Measurements from ENCODE around the gene LPCAT2.
"Not testable (repeated sequence)": the region's sequence is repeated elsewhere in the genome, so short reads cannot be mapped to it uniquely, and the experiment has no call there.

LPCAT2 gene

DNA sequence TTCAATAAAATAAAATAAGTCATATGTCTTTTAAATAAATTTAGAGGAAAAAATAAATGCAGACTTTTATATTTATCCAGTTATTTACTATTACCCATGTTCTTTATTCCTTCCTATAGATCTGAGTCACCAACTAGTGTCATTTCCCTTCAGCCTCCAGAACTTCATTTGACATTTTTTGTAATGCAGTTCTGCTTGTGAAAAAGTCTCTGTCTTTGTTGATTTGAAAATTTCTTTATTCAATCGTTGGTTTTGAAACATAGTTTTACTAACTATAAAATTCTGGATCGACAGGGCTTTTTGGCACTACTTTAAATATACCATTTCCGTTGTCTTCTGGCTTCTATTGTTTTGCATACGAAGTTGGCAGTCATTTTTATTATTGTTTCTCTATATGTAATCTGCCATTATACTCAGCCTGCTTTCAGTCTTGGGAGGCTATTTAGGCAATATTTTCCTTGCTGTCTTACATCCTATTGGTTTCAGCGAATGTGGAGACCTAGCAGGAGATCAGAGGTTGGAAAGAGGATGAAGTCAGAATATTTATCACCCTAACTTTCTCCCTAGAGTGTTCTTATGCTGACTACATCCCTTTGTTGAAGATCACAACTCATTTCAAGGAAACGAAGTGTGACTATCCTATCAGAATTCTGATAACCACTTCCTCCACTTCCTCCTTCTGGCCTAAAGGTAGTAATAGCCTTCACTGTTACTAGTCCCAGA is 104.9 kb downstream of the LPCAT2 start:
- no peak for DNase-seq (ENCODE audit: low spot score)

DNA sequence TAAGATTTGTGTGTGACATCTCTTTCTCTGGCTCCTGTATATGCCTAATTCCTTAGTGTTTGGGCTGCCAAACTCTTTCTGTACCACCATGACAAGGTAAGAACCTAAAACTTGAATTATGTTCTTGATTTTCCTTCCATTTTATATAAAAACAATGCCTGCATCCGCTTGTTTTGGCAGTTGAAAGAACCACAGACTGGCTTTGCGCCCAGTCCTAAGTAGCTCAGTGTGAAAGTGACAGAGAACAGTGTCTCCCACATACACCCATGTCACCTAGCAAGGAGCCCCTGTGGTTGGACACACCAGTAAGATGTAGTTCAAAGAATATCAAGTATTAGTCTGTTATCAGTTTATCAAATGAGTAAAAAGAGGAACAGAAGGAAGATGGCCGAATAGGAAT is 106.2 kb downstream of the LPCAT2 start:
- no peak for DNase-seq (ENCODE audit: low spot score)

DNA sequence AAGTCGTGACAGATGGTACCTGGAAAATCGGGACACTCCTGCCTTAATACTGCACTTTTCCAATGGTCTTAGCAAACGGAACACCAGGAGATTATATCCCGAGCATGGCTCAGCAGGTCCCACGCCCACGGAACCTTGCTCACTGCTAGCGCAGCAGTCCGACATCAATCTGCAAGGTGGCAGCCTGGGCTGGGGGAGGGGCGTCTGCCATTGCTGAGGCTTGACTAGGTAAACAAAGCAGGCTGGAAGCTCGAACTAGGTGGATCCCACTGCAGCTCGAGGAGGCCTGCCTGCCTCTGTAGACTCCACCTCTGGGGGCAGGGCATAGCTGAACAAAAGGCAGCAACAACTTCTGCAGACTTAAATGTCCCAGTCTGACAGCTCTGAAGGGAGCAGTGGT is 106.8 kb downstream of the LPCAT2 start:
- DNase-seq (ENCODE audit: low spot score): not testable (repeated sequence)

DNA sequence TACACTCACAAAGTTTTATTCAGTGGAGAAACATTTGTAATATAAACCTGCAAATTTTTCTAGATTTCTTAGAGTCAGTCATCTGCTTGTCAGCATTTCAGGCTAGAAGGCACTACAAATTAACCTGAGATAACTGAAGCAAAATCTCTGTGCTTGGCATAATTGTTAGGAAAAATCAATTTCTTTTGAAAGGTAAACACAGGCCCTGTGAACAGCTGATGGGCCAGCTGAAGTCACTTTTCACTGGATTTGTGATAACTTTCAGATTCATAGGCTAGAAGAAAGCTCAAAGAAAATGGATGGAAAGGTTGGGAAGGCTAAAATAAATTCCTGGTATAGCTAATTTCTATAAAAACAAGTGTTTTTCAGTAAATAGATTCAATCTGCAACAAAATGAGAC is 112.9 kb downstream of the LPCAT2 start:
- no peak for DNase-seq (ENCODE audit: low spot score)

DNA sequence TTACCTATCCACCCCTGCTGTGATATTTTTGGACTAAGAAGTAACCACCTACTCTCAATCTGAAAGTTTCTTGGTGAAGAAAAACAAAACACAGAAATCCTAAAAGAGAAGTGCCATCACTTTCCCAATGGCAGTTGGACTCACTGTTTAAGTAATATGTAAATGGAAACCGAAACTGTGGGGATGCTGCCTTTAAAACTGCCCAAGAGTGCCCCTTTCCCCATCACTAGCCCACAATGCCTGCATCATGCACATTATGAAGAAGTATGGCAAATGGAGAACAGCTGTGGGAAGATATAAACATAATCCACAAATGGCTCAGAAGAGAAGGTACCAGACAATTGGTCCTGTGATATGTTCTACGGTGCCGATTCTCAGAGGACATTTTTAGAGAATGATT is 113.4 kb downstream of the LPCAT2 start:
- DNase-seq (ENCODE audit: low spot score): no peak

DNA sequence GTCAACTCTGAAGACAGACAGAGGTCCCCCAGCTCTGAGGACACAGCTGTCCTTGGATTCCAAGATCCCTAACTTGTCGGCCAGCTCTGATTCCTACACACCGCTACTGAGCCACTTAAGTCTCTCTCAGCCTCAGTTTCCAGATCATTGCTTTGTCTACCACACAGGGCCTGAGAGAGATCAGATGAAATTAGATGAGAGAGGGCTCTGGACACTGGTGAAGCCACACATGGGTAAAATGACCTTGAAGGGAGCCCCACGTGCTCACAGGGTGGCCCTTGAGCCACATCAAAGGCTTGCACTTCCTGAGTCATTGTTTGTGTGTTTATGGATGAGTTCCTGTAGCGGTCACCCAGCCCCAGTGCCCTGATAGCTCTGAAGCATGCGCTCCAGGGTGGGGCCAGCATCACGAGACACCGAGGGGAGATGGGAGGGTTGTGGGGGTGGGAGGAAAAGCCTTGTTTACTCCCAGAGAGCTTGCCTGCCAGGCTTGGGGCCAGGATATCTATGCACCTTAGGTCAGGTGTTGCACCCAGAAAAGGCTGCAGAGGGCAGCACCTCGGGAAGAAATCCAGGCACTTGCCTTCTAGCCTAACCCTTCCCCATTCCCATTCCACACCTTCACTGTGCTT is 114.2 kb downstream of the LPCAT2 start:
- no peak for DNase-seq (ENCODE audit: low spot score)

DNA sequence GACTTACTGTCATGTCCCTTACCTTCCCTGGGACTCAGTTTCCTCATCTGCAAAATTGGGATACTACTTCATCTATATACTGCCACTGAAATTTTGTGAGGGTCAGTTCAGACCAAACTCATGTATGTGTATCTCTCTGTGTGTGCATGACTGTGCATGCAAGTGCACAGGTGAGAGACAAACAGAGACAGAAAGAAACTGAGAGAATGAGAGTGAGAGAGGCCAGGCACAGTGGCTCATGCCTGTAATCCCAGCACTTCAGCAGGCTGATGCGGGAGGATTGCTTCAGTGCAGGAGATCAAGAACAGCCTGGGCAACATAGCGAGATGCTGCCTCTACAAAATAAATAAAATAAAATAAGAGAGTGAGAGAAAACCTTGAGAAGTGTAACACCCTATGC is 114.8 kb downstream of the LPCAT2 start:
- DNase-seq (ENCODE audit: low spot score): no peak

DNA sequence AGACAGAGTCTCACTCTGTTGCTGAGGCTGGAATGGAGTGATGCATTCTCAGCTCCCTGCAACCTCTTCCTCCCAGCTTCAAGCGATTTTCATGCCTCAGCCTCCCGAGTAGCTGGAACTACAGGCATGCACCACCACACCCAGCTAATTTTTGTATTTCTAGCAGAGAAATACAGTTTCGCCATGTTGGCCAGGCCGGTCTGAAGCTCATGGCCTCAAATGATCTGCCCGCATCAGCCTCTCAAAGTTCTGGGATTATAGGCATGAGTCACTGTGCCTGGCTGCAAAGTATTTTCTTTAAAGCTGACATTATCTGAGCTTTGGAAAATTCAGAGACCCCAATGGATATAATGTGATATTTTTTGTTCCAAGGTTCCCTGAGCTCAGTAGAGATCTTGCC is 115.8 kb downstream of the LPCAT2 start:
- no peak for DNase-seq (ENCODE audit: low spot score)

DNA sequence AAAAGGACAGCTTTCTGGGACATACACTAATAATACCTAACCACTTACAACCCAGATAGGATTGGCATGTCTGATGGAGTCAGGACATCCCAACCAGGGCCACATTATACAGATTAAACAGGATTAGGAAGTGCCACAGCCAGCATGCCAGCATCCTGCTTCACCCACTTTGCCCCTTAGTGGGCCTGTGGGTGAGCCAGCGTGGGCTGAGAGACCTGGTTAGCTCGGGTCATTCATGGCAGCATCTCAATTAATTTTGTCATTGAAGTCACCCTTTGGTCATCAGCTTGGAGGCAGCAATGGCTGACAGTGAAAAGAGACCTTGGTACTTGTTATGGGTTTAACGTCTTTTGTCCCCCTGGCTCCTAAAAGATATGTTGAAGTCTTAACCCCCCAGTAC is 117.0 kb downstream of the LPCAT2 start:
- no peak for DNase-seq (ENCODE audit: low spot score)

DNA sequence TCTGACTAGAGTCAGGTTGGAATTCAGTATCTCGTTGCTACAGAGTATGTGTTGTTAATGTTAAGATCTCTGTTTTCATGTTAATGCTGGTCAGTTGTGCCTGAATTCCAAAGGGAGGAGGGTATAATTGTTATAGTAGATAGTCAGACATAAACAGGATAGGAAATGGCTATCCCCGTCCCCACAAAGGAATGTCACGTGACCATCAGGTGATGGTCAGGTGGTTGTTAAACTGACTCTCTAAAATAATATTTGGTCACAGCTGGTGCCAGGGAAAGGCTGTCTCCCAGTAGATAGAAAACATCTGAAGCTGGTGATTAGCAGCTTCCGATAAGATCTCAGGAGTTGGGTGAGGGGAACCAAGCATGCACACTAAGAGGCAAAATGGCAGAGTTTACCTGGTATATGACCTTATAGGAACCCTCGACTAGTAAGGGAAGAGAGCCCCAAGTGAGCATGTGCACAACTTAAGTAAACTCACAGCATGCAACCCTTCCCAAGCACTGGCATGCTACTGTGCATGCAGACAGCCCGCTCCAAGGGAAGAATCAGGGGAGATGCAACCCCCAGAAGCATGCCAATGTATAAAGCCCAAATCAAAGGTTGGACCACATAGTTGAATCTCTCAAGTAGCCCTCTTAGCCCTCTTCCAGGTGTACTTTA is 119.6 kb downstream of the LPCAT2 start:
- no peak for DNase-seq (ENCODE audit: low spot score)

DNA sequence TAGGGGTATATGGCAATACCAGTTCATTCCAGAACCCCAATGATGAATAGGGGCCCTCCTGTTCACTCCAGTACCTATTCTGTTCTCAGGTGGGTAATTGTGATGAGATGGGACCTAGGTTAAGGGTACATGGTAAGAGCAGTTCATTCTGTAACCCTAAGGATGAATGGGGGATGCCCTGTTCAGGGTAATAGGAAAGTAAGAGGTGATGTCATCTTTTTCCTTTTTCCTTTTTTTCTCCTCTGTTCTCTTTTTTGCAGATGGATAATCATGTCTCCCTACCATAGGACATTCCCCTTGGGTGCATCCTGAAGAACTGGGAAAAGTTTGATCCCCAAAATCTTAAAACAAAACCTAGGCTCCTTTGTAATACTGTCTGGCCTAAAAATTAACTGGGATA is 121.9 kb downstream of the LPCAT2 start:
- DNase-seq (ENCODE audit: low spot score): no peak

DNA sequence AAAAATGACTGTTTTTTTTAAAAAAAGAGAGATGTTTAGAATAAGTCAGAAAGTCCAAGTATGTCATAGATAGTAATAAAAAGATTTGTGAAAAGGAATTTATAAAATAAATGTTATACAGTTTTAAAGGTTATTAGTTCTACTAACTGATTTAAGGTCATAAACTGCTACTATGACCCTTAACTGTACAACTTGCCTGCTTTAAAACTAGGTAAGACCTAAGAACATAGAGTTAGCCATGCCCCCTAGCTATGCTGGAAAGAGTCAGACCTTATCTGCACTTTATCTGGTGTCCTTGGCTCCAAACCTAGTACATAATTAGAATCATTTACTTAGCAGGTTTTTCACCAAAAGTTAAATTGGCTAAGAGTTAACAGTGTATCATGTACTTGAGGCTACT is 123.4 kb downstream of the LPCAT2 start:
- no peak for DNase-seq (ENCODE audit: low spot score)

DNA sequence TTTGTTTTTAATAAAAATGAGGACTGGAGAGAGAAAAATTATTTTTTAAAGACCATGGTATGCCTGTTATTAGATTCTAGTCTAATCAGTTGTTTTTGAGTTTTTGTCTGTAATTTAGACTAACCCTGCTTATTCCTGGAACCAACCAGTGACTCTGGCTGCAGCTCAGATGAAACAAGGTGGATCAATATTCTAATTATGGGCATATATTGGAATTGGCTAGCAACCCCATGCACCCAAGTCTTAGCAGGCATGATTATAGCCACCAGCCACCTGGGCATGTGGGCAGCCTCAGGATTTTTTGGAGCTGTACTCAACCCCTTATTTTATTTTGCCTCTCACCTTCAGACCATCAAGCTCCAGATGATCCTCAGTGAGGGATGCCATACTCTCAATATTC is 125.3 kb downstream of the LPCAT2 start:
- DNase-seq (ENCODE audit: low spot score): no peak

Data from D341Med (cell line).